AG09319 (cell line): Measurements from ENCODE around the gene FOSL1.

Source experiments
- DNase-seq: peaks from one replicate; pipeline ENCODE4 v3.0.0-alpha.2; 2010; ENCODE audit warnings: low read depth; ENCODE audit errors: extremely low read depth
- CTCF ChIP-seq: IDR thresholded peaks from 2 replicates; pipeline ENCODE4 v1.5.1; 2011; ENCODE audit warnings: low read depth, mild to moderate bottlenecking, inconsistent platforms, low read length, moderate library complexity

FOSL1 gene

DNA sequence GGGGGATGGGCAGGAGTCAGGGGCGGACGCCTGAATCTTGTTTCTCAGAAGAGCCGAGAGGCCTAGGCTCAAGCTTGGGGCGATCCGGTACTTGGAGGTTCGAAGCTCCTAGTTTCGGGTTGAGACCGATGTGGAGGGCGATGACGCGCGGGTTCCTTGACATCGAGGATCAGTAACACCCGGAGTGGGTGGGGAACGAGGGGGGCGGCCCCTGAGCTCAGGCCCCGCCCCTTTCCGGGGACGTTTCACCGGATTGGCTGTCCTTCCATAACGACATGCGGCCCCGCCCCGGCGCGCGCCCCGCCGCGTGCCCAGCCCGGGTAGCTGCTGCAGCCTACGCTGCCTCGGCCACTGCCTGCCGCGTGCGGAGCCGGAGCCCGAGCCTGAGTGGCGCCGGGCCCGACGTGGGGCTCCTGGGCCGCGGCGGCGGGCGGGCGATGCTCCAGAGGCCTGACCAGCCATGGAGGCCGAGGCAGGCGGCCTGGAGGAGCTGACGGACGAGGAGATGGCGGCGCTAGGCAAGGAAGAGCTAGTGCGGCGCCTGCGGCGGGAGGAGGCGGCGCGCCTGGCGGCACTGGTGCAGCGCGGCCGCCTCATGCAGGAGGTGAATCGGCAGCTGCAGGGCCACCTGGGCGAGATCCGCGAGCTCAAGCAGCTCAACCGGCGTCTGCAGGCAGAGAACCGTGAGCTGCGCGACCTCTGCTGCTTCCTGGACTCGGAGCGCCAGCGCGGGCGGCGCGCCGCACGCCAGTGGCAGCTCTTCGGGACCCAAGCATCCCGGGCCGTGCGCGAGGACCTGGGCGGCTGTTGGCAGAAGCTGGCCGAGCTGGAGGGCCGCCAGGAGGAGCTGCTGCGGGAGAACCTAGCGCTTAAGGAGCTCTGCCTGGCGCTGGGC, 9.6 kb downstream of the FOSL1 start, which contains the start of gene CCDC85B:
Gene CCDC85B, plus strand, starts transcription at position 350 of the 895 bp plus-strand sequence. Its CDS starts 111 bp downstream, at position 461.
- peak; percentile 93 for DNase-seq
- TF ChIP-seq CTCF = no peak

- TF ChIP-seq CTCF = peak; percentile 73
These were observed 11.9 kb downstream of the FOSL1 start, which contains the start of gene FIBP for GRCh38 chr11:65888163-65888814. FIBP (minus strand) TSS chr11:65888471; CDS start chr11:65888418, 53 bp downstream.

GRCh38 chr11:65887723-65888162, 12.4 kb downstream of the FOSL1 start:
- DNase-seq = no peak

More at GRCh38 chr11:65888163-65888814, 11.9 kb downstream of the FOSL1 start, which contains the start of gene FIBP:
- peak; percentile 94 for DNase-seq

DNA sequence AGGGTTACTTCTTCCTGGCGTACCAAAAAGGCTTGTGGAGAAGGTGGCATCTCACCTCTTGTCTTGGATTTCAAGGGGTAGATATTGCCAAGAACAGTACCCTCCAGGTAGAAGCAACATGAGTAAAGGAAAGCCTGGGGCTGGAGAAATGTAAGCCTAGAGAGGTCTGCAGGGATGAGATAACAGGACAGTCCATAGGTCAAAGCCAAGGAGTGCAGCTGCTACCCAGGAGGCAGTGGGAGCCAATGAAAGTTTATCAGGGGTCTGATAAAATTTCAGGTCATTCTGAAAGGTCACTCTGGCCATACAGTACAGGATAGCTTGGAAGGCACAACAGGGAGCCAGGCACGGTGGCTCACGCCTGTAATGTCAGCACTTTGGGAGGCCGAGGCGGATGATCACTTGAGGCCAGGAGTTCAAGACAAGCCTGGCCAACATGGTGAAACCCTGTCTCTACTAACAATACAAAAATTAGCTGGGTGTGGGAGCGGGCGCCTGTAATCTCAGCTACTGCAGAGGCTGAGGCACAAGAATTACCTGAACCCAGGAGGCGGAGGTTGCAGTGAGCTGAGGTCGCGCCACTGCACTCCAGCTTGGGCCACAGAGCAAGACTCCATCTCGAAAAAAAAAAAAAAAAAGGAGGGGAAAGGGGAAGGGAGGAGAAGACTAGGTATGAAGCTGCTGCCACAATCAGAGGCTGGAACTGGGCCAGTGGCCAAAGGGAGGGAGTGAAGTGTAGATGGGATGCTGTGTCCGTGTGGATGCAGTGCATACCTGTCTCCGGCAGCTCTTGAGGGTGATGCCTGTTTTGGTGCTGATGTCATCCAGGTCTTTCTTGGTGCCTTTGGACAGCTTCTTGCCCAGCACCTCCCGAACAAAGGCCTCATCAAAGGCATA, 13.1 kb downstream of the FOSL1 start:
- TF ChIP-seq CTCF = no peak
- DNase-seq = no peak

More at GRCh38 chr11:65887723-65888162, 12.4 kb downstream of the FOSL1 start:
- TF ChIP-seq CTCF = no peak

- no peak for TF ChIP-seq CTCF
- DNase-seq = no peak
These were observed 14.2 kb downstream of the FOSL1 start for GRCh38 chr11:65885808-65886536.

- no peak for DNase-seq
- no peak for TF ChIP-seq CTCF
These were observed 15.0 kb downstream of the FOSL1 start for GRCh38 chr11:65885231-65885630.
